Measurements from ENCODE around the gene COPS6. TPM values are rescaled to one million over a fixed set of nuclear protein-coding genes. Genes with fewer than 3 reads are reported as not detected.

Gene COPS6
- total RNA-seq, 1 experiment from 2014 or later = 127 TPM

DNA sequence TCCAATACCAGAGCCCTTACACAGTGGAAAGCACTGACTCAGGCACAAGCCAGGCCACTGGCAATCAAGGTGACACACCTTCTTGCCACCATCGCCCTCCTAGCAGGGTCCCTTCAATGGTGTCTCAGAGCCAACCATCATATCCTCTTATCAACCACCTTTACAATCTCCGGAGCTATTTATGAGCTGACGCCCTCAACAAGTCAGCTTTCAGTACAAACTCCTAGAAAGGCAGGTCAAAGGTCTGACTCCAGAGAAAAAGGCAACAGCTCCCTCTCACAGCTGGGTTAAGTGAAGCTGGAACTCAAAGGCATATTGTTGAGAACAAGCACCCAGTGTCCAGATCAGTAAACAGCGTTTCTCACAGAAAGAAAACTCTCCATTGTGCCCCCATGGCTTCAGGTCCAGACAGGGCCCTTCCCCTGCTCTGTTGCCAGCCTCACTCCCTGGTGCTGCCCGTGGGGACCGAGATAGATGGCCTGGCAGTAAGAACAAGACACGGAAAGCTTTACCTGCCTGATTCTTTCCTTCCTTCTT, 9.7 kb upstream of the COPS6 start:
- DNase-seq (ENCODE audit: low read depth) = no peak

DNA sequence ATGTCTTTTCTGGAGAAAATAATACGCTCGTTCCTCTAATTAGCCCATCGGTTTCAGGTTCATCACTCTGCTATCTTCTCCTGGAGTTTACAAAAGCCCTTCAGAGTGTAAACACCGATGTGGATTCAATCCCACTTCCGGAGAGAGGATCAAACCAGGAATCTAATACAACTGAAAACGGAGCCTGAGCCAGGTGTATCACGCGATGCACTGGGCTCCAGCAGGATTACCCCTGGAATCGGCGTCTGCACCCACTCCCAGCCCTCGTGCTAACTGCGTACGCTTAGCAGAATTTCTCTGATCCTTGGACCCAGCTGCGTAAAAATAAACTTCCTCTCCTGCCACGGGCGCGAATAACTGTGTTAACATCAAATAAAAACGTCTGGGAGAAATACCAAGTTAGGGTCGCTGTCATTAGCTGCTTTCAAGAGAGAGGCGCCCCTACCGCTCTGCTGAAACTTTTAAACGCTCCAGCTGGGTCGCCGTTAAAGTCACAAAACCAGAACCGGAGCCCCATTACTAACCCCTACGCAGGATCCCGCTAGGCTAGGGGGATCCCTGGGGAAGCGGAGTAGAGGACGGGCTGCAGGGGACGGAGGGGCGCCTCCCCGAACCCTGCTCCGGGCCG, 7.7 kb upstream of the COPS6 start:
- peak; percentile 46 for DNase-seq (ENCODE audit: low read depth)

DNA sequence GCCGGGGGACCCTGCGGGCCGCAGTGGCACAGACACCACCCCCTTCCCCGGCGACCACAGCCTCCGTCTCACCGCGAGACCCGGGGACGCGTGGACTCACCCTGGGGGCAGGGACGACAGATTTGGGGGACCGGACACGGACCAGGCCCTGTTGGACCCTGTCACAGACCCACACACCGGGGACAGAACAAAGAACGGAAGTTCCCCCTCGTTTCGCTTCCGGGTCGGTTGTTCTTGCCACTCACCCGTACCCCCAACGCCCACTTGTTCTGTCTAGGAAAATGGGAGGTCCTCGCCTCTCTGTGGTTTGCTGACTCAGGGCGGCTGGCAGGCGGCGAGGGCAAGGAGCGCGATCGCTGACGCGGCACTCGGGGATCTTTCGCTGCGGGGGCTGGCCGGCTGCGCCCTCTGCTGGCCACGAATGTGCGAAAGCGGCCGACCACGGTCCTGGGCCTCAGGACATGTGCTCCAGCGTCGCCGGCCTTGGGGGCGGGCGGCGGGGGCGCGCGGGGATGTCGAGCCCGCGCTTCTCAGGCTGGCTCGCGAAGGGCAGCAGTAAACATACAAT, 7.2 kb upstream of the COPS6 start, which contains the start of gene ZNF3:
Gene ZNF3 (minus strand): TSS at position 189 of the 568 bp plus-strand sequence. CDS start 4,366 bp downstream, outside the sequence.
- peak; percentile 100 for DNase-seq (ENCODE audit: low read depth)

DNA sequence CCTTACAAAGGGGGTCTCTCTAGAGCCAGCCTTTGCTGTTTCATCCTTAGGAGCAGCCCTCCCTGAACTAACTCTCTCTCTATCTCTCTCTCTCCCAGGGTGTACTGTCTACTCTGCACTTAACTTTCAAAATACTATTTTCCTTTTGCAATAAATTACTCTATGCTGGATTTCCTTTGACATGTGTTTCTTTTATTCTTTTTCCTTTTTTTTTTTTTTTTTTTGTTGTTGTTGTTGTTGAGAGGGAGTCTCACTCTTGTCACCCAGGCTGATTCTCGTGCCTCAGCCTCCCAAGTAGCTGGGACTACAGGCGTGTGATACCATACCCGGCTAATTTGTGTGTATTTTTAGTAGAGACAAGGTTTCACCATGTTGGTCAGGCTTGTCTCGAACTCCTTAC, 5.8 kb upstream of the COPS6 start:
- no peak for DNase-seq (ENCODE audit: low read depth)

DNA sequence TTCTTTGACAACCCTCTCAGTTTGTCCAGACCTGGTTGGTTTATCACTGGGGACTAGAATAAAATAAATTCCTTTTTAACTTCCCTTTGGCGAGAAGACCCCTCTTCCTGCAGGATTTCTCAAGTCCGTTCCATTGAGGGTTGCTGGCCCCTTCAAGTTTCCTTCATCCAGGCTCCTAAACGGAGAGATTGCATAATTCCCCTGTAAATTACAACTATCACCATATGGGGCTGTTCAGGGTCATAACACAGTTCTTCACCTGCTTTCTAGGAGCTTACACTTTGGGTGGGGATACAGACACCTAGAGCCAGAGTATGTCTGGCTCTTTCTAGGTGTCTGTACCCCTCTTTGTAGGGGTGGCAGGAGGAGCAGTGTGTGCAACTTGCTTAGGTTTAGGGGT, 3.3 kb upstream of the COPS6 start:
- DNase-seq (ENCODE audit: low read depth) = no peak

DNA sequence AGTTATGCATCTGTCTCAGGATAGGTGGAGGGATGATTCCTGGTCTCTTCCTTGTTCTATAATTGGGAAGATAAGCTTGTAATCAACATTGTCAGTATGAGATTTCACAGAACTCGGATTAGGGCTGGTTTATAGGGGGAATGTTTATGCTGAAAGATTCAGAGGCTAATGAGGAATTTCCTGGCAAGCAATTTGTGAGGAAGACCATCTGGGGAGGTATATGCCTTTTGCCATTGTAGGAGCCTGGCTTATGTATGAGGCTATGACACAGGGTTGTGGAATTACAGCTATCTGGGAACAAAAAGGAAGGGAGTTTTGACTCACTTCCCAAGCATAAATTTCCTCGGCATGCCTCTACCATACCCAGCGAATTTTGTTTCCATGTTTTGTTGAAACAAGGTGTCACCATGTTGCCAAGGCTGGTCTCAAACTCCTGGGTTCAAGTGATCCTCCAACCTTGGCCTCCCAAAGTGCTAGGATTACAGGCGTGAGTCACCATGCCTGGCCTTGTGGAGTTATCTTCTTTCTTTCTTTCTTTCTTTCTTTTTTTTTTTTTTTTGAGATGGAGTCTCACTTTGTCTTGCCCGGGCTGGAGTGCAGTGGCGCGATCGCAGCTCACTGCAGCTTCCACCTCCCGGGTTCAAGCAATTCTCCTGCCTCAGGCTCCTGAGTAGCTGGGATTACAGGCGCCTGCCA, 1.6 kb upstream of the COPS6 start:
- DNase-seq (ENCODE audit: low read depth) = peak; percentile 97

DNA sequence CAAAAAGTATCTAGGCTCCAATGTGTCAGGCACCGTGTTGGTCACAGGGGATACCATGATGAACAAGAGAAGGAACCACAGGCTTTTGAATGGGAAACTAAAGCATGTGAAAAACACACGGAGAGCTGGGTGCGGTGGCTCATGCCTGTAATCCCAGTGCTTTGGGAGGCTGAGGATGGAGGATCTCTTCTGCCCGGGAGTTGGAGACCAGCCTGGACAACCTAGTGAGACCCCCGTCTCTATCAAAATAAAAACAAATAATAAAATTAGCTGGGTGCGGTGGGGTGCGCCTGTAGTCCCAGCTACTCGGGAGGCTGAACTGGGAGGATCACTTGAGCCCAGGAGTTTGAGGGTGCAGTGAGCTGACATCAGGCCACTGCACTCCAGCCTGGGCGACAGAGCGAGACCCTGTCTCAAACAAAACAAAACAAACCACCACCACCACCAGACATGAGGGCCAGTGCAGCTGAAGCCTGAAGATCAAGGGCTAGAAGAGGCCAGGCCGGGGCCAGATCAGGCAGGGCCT, 611 bp upstream of the COPS6 start:
- no peak for DNase-seq (ENCODE audit: low read depth)

DNA sequence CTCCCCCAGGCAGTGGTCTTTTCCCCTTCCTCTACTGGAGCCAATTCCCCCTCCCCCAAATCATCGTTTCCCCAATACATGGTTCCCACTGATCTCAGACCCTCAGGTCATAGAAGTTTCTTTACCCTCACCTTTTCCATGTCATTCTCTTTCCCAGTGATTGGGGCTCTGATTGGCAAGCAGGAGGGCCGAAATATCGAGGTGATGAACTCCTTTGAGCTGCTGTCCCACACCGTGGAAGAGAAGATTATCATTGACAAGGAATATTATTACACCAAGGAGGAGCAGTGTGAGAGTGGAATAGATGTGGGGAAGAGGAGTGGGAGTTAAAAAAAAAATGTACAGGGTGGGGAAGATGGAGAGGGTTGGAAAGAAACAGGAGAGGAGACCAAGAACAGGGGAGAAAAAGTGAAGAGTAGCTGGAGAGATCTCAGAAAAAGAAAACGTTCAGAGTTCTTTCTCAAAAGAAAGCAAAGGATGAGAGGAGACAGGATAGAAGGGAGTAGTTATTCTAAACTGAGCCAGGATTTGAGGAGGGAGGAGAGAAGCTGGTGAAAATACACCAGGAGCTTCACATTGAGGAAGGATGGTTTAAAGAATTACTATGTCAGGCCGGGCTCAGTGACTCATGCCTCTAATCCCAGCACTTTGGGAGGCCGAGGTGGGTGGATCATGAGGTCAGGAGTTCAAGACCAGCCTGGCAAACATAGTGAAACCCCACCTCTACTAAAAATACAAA, 858 bp downstream of the COPS6 start:
- peak; percentile 68 for DNase-seq (ENCODE audit: low read depth)

DNA sequence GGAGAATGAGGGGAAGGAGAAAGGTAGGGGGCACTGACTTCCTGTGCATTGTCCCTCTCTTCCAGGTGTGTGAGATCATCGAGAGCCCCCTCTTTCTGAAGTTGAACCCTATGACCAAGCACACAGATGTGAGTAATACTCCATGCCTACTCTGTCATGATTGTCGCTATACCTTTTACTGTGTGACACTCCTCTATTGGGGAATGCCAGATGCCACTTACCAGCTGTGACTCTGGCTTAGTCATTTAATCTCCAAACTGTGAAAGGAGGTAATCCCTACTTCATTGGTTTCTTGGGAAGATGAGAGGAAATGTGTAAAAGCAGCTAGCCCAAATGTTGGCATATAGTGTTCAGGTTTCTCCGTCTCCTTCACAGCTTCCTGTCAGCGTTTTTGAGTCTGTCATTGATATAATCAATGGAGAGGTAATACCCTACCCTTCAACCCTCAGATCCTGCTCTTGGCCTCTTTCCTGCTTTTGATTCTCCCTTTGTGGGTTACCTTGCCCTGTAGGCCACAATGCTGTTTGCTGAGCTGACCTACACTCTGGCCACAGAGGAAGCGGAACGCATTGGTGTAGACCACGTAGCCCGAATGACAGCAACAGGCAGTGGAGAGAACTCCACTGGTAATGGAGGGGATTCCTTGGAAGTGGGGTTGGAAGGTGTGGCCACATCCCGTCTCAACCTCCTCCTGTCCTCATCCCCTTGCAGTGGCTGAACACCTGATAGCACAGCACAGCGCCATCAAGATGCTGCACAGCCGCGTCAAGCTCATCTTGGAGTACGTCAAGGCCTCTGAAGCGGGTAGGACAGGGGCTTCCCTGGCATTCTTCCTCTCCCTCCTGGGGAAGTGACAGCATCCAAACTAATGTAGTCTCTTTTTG, 2.0 kb downstream of the COPS6 start:
- no peak for DNase-seq (ENCODE audit: low read depth)

DNA sequence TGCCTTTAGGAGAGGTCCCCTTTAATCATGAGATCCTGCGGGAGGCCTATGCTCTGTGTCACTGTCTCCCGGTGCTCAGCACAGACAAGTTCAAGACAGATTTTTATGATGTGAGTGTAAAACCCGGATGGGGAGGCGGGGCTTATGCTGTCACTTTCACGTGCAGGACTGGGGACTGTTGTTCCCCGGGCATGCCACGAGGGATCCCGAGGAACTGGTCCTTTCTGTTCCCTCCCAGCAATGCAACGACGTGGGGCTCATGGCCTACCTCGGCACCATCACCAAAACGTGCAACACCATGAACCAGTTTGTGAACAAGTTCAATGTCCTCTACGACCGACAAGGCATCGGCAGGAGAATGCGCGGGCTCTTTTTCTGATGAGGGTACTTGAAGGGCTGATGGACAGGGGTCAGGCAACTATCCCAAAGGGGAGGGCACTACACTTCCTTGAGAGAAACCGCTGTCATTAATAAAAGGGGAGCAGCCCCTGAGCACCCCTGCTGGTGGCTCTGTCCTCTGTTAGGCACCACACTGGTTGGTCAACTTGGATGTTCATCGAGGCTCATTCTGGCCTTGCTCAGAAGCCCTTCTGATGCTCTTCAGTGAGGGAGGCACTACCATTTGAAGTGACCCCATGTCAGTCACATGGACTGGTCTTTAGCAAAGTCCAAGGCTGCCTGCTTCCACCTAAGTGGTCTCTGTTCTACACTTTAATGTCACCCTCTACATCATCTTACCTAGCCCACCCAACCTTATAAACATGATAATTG, 2.8 kb downstream of the COPS6 start:
- peak; percentile 55 for DNase-seq (ENCODE audit: low read depth)

DNA sequence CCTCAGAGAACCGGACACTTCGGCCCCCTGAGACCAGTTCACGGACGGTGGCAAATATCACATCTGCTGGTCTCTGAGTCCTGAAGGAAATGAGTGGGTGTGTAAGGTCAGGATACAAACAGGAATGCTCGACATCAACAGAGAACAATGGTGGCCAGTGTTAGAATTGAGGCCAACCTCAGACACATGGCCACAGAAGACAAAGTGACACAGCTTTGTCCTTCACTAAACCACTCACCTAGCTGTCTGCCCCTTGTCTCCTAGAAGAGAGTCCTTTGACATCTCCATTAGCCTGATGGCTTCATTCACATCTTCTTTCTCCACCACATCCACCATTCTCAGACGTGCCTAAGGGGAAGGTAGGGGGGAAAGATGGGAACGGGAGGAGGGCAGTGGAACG, 4.3 kb downstream of the COPS6 start:
- no peak for DNase-seq (ENCODE audit: low read depth)

DNA sequence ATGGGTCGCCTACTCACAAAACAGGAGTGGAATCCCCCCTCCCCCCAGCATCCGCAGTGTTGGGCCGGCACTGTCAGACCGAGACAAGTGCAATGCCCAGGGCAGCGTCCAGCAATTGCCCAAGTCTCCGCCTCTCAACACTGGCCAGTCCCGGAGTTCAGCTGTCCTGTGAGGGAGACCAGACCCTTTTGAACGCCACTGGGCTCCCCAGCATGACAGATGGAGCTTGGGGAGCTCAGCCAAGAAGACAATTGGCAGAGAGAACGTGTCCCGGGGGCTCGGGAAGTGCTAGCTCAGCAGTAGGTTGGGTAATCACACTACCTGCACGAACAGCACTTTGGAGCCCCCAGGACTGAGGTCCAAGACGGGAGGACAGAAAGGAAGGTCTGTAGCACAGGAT, 4.7 kb downstream of the COPS6 start:
- no peak for DNase-seq (ENCODE audit: low read depth)

DNA sequence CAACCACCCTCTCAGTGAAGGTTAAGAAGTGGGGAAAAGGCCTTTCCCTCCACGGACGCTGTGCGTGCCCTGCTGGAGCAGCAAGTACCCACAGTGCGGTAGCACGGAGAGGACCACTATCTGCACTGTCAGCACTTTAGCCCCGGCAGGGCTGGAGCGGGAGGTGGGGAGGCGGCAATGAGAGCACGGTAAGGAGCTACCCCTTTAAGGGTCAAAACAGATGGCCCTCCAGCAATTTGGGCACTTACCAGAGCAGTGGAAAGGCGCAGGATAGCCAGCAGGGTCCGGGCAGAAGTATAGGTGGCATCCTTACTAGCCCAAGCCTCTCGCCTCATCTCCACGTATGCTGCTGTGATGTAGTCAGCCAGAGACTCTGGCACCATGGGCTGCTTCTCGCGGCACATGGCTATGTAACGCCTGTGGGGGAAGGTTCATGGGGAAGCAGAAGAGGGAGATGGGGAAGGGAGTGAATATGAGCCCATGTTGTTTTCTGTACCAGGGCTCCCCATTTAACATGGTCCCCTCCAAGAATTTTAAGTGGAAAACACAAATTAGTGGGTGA, 5.2 kb downstream of the COPS6 start:
- no peak for DNase-seq (ENCODE audit: low read depth)

DNA sequence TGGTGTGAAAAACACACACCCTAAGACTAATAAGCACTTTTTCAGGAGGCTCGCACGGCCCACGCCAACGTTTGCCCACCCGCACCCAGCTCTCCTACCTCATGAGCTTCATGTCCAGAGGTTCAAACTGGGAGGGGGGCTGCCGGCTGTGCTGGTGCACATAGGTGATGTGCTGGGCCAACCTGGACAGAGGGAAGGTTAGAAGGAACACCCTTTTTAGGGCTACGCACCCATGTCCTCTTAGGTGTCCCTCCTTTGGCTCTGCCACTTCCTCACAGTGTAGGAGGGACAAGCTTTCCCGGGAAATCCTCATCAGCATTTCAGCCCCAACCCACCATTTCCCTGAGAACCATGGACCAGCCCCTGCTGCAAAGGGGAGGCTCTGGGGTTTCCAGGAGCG, 6.5 kb downstream of the COPS6 start:
- no peak for DNase-seq (ENCODE audit: low read depth)

DNA sequence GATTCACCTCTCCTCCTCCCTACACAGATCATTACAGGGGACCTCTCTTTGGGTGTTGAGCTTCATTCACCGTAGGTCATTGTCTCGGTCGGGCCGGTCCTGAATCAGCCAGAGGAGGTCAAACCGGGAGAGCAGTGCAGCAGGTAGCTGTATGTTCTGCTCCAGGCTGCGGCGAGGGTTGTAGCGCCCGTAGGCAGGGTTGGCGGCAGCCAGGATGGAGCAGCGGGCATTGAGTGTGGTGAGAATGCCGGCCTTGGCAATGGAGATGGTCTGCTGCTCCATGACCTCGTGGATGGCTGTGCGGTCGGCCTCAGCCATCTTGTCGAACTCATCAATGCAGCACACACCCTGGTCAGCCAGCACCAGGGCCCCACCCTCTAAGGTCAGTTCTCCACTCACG, 6.9 kb downstream of the COPS6 start:
- DNase-seq (ENCODE audit: low read depth) = no peak

DNA sequence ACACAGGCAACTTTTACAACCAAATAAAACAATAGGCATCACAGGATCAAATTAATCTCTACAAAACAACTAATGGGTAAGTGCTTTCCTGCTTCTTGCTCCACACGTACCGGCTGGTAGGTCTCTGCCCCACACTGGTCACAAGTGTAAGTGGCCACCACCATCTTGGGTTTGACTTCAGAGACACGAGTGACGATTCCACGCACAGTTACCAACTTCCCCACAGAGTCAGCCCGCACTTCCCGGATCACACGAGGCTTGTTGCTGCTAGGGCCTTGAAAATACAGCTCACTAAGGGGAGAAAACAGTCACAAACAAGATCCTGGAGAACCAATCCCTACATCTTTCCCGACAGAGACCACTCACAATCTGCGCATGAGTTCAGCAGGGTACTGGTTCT, 10.1 kb downstream of the COPS6 start:
- DNase-seq (ENCODE audit: low read depth) = no peak

DNA sequence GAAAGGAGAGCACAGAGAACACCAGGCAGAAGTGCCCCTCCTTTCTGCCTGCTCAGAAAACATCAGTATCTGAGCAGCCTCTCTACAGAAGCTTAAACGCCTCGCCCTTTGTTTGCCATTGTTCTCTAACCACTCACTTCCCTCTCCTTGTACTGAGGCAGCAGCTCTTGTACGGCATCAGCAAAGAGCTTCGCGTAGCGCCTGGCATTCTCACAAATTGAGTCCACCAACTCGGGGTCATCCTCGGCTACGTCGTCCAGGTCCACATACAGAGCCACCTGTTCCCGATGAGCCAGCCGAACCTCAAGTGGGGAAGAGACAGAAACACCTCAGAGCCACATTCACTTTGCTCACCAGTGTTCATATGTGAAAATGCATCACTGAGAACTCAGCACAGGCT, 10.7 kb downstream of the COPS6 start:
- no peak for DNase-seq (ENCODE audit: low read depth)

DNA sequence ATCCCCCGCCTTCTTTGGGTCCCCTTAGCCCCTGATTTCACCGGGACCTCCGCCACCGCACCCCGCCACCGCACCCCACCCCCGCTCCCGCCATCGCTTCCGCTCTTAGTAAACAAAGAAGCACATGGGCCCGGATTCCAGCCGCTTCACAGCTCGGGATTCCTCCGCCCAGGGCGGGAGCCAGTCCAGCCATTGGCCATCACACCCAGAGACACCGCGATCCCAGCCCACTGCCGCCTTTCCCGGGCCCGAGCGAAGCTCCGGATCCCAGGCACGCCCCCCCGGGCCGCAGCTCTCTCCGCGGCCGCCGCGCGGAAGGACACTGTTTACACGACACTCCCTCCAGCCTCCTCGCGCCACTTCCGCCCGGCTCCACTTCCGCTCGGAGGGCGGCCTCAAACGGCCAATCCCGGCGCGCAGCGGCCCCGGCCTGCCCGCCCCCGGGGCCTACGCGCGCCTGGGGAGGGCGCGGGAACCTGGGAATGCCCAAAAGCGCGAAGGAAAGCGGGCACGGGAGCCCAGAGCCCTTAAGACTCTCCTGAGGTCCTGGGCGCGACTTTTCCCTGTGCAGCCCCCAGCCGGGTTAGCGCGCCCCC, 11.7 kb downstream of the COPS6 start:
- peak; percentile 99 for DNase-seq (ENCODE audit: low read depth)

DNA sequence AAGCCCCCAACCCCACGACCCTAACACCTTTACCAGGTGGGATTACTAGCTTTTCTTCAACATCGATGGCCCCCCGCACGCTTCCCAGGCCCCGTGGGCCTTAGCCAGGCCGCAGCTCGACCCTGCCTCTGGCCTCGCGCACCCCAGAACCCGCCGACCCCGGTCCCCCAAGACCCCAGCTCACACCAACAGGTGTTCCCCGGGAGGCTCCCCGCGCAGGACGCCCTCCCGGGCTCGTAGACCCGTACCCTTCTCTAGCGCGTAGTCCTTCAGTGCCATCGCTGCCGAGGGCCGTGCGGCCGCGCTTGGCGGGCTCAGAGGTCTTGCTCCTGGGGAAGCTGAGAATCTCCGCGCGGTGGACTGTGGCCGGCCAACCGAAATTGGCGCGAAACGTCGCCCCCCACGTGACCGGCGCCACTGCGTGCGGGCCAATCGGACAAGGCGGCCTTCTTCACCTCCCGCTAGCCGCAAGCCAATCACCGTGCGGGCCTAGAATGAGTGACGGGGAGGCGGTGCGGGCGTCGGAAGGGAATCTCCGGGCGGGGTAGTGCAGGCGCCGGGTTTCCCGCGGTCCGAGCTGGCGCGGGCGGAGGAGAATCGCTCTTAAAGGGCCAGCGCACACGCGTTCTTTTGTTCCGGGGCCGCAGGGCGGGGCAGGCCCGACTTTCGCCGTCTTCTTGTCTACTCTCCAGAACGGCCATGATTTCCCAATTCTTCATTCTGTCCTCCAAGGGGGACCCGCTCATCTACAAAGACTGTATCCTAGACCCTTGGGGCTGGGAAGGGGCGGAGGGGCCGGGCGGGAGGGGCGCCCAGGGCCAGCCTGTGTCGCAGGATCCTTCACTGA, 12.5 kb downstream of the COPS6 start, which contains the start of the genes AP4M1 and MCM7:
Gene AP4M1 (plus strand): TSS at position 628 of the 847 bp plus-strand sequence. CDS start 72 bp downstream, at position 700.
Gene MCM7 (minus strand): TSS at position 382 of the 847 bp plus-strand sequence. CDS start 103 bp downstream, at position 279.
- peak; percentile 100 for DNase-seq (ENCODE audit: low read depth)
